Activated T-cell treated with anti-CD3 and anti-CD28 coated beads, Interleukin-2, amount 50 U/mL, for 4 hours (primary cell): Measurements from ENCODE around the gene NIPSNAP2. TPM values are rescaled to one million over a fixed set of nuclear protein-coding genes. Genes with fewer than 3 reads are reported as not detected.
"Not testable (repeated sequence)": the region's sequence is repeated elsewhere in the genome, so short reads cannot be mapped to it uniquely, and the experiment has no call there.

ENCODE experiments used
- ATAC-seq, 2 donors: fragments of 200-7000 bp; cut with Tn5 transposase; one replicate each; pipeline ENCODE4 v1.10.0; 2021
- DNase-seq: peaks from one replicate; pipeline ENCODE4 v3.0.0-alpha.2; 2020
- H3K27me3 Mint-ChIP-seq: one replicate; pipeline ENCODE4 v1.8.0; 2021; ENCODE audit warnings: low read depth, mixed read lengths
- H3K36me3 Mint-ChIP-seq: one replicate; pipeline ENCODE4 v1.8.0; 2022; ENCODE audit warnings: mixed read lengths; ENCODE audit not compliant: insufficient read depth
- H3K4me1 Mint-ChIP-seq: one replicate; pipeline ENCODE4 v1.8.0; 2021; ENCODE audit warnings: low read depth, mixed read lengths
- H3K4me3 Mint-ChIP-seq: one replicate; pipeline ENCODE4 v1.8.0; 2021; ENCODE audit warnings: mild to moderate bottlenecking, moderate library complexity, mixed read lengths
- H3K9me3 Mint-ChIP-seq: one replicate; pipeline ENCODE4 v1.8.0; 2021; ENCODE audit warnings: mixed read lengths
- total RNA-seq, 3 donors: library from RNA; stranded (reverse); gene quantifications; one replicate each; pipeline ENCODE4 v1.2.1, GENCODE V29; 2021

The NIPSNAP2 gene
- total RNA-seq, 3 donors from 2014 or later: 39.6 to 42.5 (median 39.7) TPM

GRCh38 chr7:56009695-56010094 is 45.3 kb downstream of the NIPSNAP2 start:
- Mint-ChIP-seq H3K4me1 (no peaks in the 10 kb centered on the region), H3K27me3 (no peaks in the 10 kb centered on the region), H3K9me3 (no peaks in the 10 kb centered on the region), H3K4me3 (no peak overlapping the region), H3K36me3 (peaks cover 3% of the 10 kb centered on the region)
- ATAC-seq: no peak
- no peak for DNase-seq

- peaks cover 14% of the 10 kb centered on the region for H3K36me3 Mint-ChIP-seq
- H3K9me3 Mint-ChIP-seq, H3K4me3 Mint-ChIP-seq, ATAC-seq, H3K4me1 Mint-ChIP-seq, DNase-seq, H3K27me3 Mint-ChIP-seq: not testable (repeated sequence)
These were observed 52.6 kb downstream of the NIPSNAP2 start for GRCh38 chr7:56017015-56017414.

GRCh38 chr7:56019501-56019900 is 55.1 kb downstream of the NIPSNAP2 start:
- DNase-seq: no peak
- Mint-ChIP-seq H3K4me3 (no peak overlapping the region), H3K36me3 (peaks cover 11% of the 10 kb centered on the region)

GRCh38 chr7:56023500-56023899 is 59.1 kb downstream of the NIPSNAP2 start:
- H3K4me1 Mint-ChIP-seq: no peaks in the 10 kb centered on the region
- H3K27me3 Mint-ChIP-seq: no peaks in the 10 kb centered on the region
- H3K36me3 Mint-ChIP-seq: peaks cover 9% of the 10 kb centered on the region
- no peaks in the 10 kb centered on the region for H3K9me3 Mint-ChIP-seq
- ATAC-seq: no peak
- no peak for DNase-seq
- no peak overlapping the region for H3K4me3 Mint-ChIP-seq

More at GRCh38 chr7:56019501-56019900, 55.1 kb downstream of the NIPSNAP2 start:
- no peak for ATAC-seq
- H3K9me3 Mint-ChIP-seq: no peaks in the 10 kb centered on the region
- no peaks in the 10 kb centered on the region for H3K27me3 Mint-ChIP-seq
- no peaks in the 10 kb centered on the region for H3K4me1 Mint-ChIP-seq

GRCh38 chr7:56026538-56026937 is 62.2 kb downstream of the NIPSNAP2 start:
- DNase-seq: no peak
- peaks cover 1% of the 10 kb centered on the region for H3K36me3 Mint-ChIP-seq
- ATAC-seq: no peak
- no peak overlapping the region for H3K4me3 Mint-ChIP-seq
- no peaks in the 10 kb centered on the region for H3K9me3 Mint-ChIP-seq
- H3K4me1 Mint-ChIP-seq: no peaks in the 10 kb centered on the region
- no peaks in the 10 kb centered on the region for H3K27me3 Mint-ChIP-seq

GRCh38 chr7:56028942-56029630 is 64.7 kb downstream of the NIPSNAP2 start:
- H3K4me1 Mint-ChIP-seq: peaks cover 7% of the 10 kb centered on the region
- no peak for DNase-seq
- H3K36me3 Mint-ChIP-seq: peaks cover 1% of the 10 kb centered on the region
- no peaks in the 10 kb centered on the region for H3K27me3 Mint-ChIP-seq
- H3K4me3 Mint-ChIP-seq: no peak overlapping the region
- no peak for ATAC-seq
- no peaks in the 10 kb centered on the region for H3K9me3 Mint-ChIP-seq

- no peaks in the 10 kb centered on the region for H3K27me3 Mint-ChIP-seq
- ATAC-seq (no peak), DNase-seq (no peak)
- peaks cover 1% of the 10 kb centered on the region for H3K36me3 Mint-ChIP-seq
- no peak overlapping the region for H3K4me3 Mint-ChIP-seq
- peaks cover 7% of the 10 kb centered on the region for H3K4me1 Mint-ChIP-seq
- no peaks in the 10 kb centered on the region for H3K9me3 Mint-ChIP-seq
These were observed 66.0 kb downstream of the NIPSNAP2 start for GRCh38 chr7:56030340-56030739.

- H3K4me1 Mint-ChIP-seq, H3K9me3 Mint-ChIP-seq, H3K27me3 Mint-ChIP-seq, H3K4me3 Mint-ChIP-seq, DNase-seq, H3K36me3 Mint-ChIP-seq, ATAC-seq: not testable (repeated sequence)
These were observed 67.2 kb downstream of the NIPSNAP2 start for GRCh38 chr7:56031556-56031955.

- H3K36me3 Mint-ChIP-seq, DNase-seq, ATAC-seq, H3K9me3 Mint-ChIP-seq, H3K4me1 Mint-ChIP-seq, H3K27me3 Mint-ChIP-seq: not testable (repeated sequence)
- H3K4me3 Mint-ChIP-seq: peak overlapping the region; percentile 51
These were observed 68.2 kb downstream of the NIPSNAP2 start for GRCh38 chr7:56032578-56032977.

GRCh38 chr7:56033671-56034432 is 69.5 kb downstream of the NIPSNAP2 start:
- peak overlapping the region; percentile 88 for H3K4me3 Mint-ChIP-seq
- DNase-seq (peak; percentile 64), ATAC-seq (peak; percentile 95 to 97)
- peaks cover 7% of the 10 kb centered on the region for H3K4me1 Mint-ChIP-seq
- H3K36me3 Mint-ChIP-seq: no peaks in the 10 kb centered on the region
- no peaks in the 10 kb centered on the region for H3K27me3 Mint-ChIP-seq
- no peaks in the 10 kb centered on the region for H3K9me3 Mint-ChIP-seq

GRCh38 chr7:56040730-56041129 is 76.3 kb downstream of the NIPSNAP2 start:
- Mint-ChIP-seq H3K36me3 (peaks cover 3% of the 10 kb centered on the region), H3K4me3 (no peak overlapping the region), H3K27me3 (no peaks in the 10 kb centered on the region), H3K4me1 (no peaks in the 10 kb centered on the region), H3K9me3 (no peaks in the 10 kb centered on the region)
- no peak for DNase-seq
- ATAC-seq: no peak

GRCh38 chr7:56045758-56046157 is 81.4 kb downstream of the NIPSNAP2 start:
- not testable (repeated sequence) for ATAC-seq, H3K4me1 Mint-ChIP-seq, DNase-seq, H3K9me3 Mint-ChIP-seq, H3K27me3 Mint-ChIP-seq, H3K36me3 Mint-ChIP-seq, H3K4me3 Mint-ChIP-seq

- no peaks in the 10 kb centered on the region for H3K27me3 Mint-ChIP-seq
- ATAC-seq: no peak
- H3K4me3 Mint-ChIP-seq: no peak overlapping the region
- H3K9me3 Mint-ChIP-seq: no peaks in the 10 kb centered on the region
- no peak for DNase-seq
- H3K4me1 Mint-ChIP-seq: peaks cover 4% of the 10 kb centered on the region
- peaks cover 3% of the 10 kb centered on the region for H3K36me3 Mint-ChIP-seq
These were observed 82.5 kb downstream of the NIPSNAP2 start for GRCh38 chr7:56046721-56047445.

GRCh38 chr7:56047446-56048116 is 83.2 kb downstream of the NIPSNAP2 start:
- not testable (repeated sequence) for H3K27me3 Mint-ChIP-seq, H3K4me3 Mint-ChIP-seq, H3K9me3 Mint-ChIP-seq, H3K36me3 Mint-ChIP-seq, ATAC-seq, H3K4me1 Mint-ChIP-seq, DNase-seq
